ENCODE measurements around the gene CNTNAP4.

- TF ChIP-seq CTCF (IDR thresholded peaks at IDR 0.05 in 4 of 5, conservative IDR thresholded peaks at IDR 0.05 in 1 of 5) (no peak), POLR2A (IDR thresholded peaks at IDR 0.05) (no peak)
Measured at GRCh38 chr16:76428858-76429257, 151.7 kb downstream of the CNTNAP4 start.

All from gastrocnemius medialis (tissue), 4 donors.